Prostate gland (tissue), 2 donors: ENCODE measurements around the gene BOLA1.
A peak's percentile ranks its signal among the peaks of the same experiment; 100 is the strongest.

ENCODE experiments used
- CTCF ChIP-seq, 4 experiments: fragments of 200-600 bp in 2 of 4; fragments of 450-650 bp in 2 of 4; sonication (generic) in 2 of 4; IDR thresholded peaks; 1 replicate in 3 of 4; 2 replicates in 1 of 4; pipeline ENCODE4 v1.5.1; 2016 to 2019; ENCODE audit warnings: antibody characterized with exemption in 4 of 4, mild to moderate bottlenecking in 2 of 4, moderate library complexity in 2 of 4
- POLR2A ChIP-seq: fragments of 450-650 bp; IDR thresholded peaks from one replicate; pipeline ENCODE4 v1.6.1; 2016; ENCODE audit warnings: antibody characterized with exemption, mild to moderate bottlenecking
- POLR2AphosphoS5 ChIP-seq: sonication (generic); formaldehyde crosslinking; IDR thresholded peaks from one replicate; pipeline ENCODE4 v1.6.1; 2017; ENCODE audit warnings: antibody characterized with exemption

GRCh38 chr1:149942885-149943284 lies 43.5 kb downstream of the BOLA1 start:
- TF ChIP-seq CTCF (IDR thresholded peaks at IDR 0.05) (no peak), POLR2A (no peak), POLR2AphosphoS5 (peak; percentile 26)
